MM.1S (cell line): ENCODE results near the gene LIPN.

Source experiments
- EZH2 ChIP-seq: fragments of 300-600 bp; sonication (generic); optimal IDR thresholded peaks from 2 replicates; pipeline ENCODE3; 2017; ENCODE audit warnings: low read depth, mild to moderate bottlenecking, antibody characterized with exemption, low read length, mixed read lengths
- TF ChIP-seq, protein P1 (sequence below): fragments of 300-600 bp; sonication (generic); IDR thresholded peaks from 2 replicates; pipeline ENCODE4 v1.5.1; 2016; ENCODE audit warnings: antibody characterized with exemption, low read length, mixed read lengths

DNA sequence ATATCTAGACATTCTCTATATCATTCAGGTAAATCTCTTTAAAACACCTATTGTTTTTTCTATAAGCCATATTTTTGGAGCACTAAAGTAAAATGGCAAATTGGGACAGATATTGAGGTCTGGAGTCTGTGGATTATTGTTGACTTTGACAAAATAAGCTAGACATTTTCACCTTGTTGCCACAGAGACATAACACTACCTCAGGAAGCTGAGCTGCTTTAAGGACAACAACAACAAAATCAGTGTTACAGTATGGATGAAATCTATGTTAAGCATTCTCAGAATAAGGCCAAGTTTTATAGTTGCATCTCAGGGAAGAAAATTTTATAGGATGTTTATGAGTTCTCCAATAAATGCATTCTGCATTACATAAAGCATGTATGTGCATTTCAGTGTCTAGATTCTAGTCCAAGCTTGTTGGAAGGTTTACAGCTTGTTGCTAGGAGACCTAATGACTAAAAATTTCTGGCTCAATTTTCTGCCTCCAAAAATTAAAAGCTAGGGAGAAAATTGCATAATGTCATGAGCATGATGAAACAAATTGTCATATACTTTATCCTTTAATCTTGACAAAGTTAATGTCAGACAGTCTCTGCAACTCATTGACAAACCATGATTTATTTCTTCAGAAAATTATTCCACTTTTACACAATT, 61.1 kb downstream of the LIPN start:
- TF ChIP-seq EZH2: no peak
- TF ChIP-seq, protein P1, sequence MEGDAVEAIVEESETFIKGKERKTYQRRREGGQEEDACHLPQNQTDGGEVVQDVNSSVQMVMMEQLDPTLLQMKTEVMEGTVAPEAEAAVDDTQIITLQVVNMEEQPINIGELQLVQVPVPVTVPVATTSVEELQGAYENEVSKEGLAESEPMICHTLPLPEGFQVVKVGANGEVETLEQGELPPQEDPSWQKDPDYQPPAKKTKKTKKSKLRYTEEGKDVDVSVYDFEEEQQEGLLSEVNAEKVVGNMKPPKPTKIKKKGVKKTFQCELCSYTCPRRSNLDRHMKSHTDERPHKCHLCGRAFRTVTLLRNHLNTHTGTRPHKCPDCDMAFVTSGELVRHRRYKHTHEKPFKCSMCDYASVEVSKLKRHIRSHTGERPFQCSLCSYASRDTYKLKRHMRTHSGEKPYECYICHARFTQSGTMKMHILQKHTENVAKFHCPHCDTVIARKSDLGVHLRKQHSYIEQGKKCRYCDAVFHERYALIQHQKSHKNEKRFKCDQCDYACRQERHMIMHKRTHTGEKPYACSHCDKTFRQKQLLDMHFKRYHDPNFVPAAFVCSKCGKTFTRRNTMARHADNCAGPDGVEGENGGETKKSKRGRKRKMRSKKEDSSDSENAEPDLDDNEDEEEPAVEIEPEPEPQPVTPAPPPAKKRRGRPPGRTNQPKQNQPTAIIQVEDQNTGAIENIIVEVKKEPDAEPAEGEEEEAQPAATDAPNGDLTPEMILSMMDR: no peak
